GM21576 (cell line): ENCODE data around the gene CSF1R.

Source experiments
- ATAC-seq: cut with Tn5 transposase; IDR thresholded peaks from one replicate; pipeline ENCODE4 v1.9.1; 2021; ENCODE audit warnings: mild to moderate bottlenecking, moderate library complexity; ENCODE audit not compliant: unreplicated experiment

CSF1R gene

GRCh38 chr5:150073086-150073625 is 13.2 kb downstream of the CSF1R start:
- no peak for ATAC-seq

GRCh38 chr5:150070821-150071220 is 15.5 kb downstream of the CSF1R start:
- no peak for ATAC-seq

- no peak for ATAC-seq
These were observed 16.4 kb downstream of the CSF1R start for GRCh38 chr5:150069672-150070627.

- no peak for ATAC-seq
These were observed 17.3 kb downstream of the CSF1R start for GRCh38 chr5:150068961-150069645.

- ATAC-seq: no peak
These were observed 17.9 kb downstream of the CSF1R start for GRCh38 chr5:150068472-150068871.

GRCh38 chr5:150068071-150068470 is 18.3 kb downstream of the CSF1R start:
- ATAC-seq: no peak

GRCh38 chr5:150067405-150067960 is 18.9 kb downstream of the CSF1R start:
- ATAC-seq: no peak

GRCh38 chr5:150066901-150067396 is 19.4 kb downstream of the CSF1R start:
- ATAC-seq: no peak

GRCh38 chr5:150066436-150066835 is 19.9 kb downstream of the CSF1R start:
- ATAC-seq: no peak

- no peak for ATAC-seq
These were observed 20.5 kb downstream of the CSF1R start for GRCh38 chr5:150065886-150066285.

GRCh38 chr5:150065346-150065745 is 21.0 kb downstream of the CSF1R start:
- ATAC-seq: no peak

- ATAC-seq: no peak
These were observed 21.6 kb downstream of the CSF1R start for GRCh38 chr5:150064681-150065220.

GRCh38 chr5:150063638-150064037 is 22.7 kb downstream of the CSF1R start:
- ATAC-seq: no peak

- ATAC-seq: no peak
These were observed 24.0 kb downstream of the CSF1R start for GRCh38 chr5:150062216-150062922.

- no peak for ATAC-seq
These were observed 24.8 kb downstream of the CSF1R start for GRCh38 chr5:150061538-150061995.

- no peak for ATAC-seq
These were observed 25.9 kb downstream of the CSF1R start for GRCh38 chr5:150060471-150060870.

- ATAC-seq: no peak
These were observed 26.7 kb downstream of the CSF1R start for GRCh38 chr5:150059623-150060022.

- ATAC-seq: no peak
These were observed 27.8 kb downstream of the CSF1R start for GRCh38 chr5:150058480-150059126.

GRCh38 chr5:150057996-150058395 is 28.4 kb downstream of the CSF1R start:
- no peak for ATAC-seq

- no peak for ATAC-seq
These were observed 28.8 kb downstream of the CSF1R start for GRCh38 chr5:150057511-150057910.
